ENCODE data around the gene C4orf50. TPM values are rescaled to one million over a fixed set of nuclear protein-coding genes. Genes with fewer than 3 reads are reported as not detected.

Gene C4orf50
- total RNA-seq, result 0.05 TPM

- DNase-seq (ENCODE audit: low spot score), result no peak
Measured at GRCh38 chr4:6018331-6018730, at the start of gene C4orf50. C4orf50 (minus strand) TSS chr4:6018431.

- no peak for DNase-seq (ENCODE audit: low spot score)
Measured at GRCh38 chr4:6065934-6066590, 47.8 kb upstream of the C4orf50 start.

DNA sequence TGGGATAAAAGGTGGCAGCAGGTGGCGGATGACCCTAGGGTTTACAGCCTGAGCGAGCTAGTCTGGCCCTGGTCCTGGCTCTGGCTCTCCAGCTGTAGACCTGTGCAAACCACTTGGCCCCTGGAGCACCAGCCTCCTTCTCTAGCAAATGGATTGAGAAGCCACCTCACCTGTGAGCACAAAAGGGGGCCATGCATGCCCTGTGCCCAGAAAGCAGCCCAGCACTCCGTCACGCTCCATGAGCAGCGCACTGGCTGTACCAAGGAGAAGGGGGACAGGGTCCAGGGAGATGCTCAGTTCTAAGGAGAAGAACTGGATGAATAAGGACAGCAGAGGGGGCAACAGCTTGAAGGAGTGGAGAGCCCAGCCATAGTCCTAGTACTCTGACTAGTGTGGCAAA lies 46.9 kb upstream of the C4orf50 start:
- DNase-seq (ENCODE audit: low spot score), result no peak

GRCh38 chr4:6064383-6064782 lies 46.2 kb upstream of the C4orf50 start:
- DNase-seq (ENCODE audit: low spot score), result no peak

GRCh38 chr4:6063684-6064083 lies 45.5 kb upstream of the C4orf50 start:
- no peak for DNase-seq (ENCODE audit: low spot score)

- DNase-seq (ENCODE audit: low spot score), result no peak
Measured at GRCh38 chr4:6062133-6062532, 43.9 kb upstream of the C4orf50 start.

DNA sequence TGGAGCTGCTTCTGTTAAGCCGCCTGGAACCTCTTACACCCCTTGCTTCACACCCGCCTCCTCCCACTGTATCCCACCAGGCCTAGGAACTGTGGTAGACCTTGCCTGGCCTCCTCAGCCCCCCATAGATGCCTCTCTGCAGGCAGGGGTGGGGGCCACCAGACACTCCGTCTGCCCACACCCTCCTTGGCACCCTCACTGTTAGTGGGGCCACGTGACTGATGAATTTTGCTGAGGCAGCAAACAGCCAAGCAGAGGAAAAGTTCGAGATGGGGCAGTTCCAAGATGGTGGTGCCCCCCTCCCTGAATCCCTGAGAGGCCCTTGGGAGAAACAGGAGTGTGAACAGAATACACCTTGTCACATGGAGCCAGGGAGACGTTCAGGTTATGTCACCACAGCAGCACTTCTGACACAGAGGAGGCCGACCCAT lies 41.2 kb upstream of the C4orf50 start:
- no peak for DNase-seq (ENCODE audit: low spot score)

GRCh38 chr4:6058531-6059374 lies 40.5 kb upstream of the C4orf50 start:
- DNase-seq (ENCODE audit: low spot score), result no peak

DNA sequence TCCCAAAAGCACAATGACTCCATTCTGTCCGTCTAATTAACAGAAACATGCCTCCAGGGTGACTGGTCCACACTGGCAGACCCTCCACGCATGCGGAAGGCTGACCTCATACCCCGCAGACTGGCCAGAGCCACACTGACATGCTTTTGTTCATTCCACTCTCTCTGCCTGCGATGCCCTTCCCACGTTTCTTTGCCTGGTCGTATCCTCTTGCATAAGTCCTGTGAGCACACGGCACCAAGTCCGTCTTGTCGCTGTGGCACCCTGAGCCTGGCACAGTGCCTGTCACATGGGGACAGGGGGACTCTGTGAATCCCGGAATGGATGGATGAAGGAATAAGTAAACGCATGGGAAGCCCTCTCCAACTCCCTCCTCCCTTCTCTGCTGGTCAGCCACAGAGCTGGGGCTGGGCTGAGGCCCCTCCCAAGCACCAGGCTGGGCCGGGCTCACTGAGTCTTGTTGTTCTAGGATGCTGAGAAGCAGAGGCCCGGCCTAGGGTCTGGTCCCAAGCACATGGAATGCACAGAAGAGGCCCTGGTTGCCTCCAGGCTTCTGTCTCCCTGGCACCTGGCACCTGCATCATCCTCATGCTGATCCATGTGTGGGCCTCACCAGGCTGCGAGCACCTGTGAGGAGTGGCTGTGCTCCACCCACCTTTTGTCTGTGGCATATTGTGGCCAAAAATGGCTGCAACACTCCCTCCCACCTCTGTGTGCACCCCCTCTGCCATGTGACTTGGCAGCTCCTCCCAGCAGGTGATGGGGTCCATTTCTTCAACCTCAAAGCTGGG lies 38.9 kb upstream of the C4orf50 start:
- no peak for DNase-seq (ENCODE audit: low spot score)

GRCh38 chr4:6055436-6055835 lies 37.2 kb upstream of the C4orf50 start:
- DNase-seq (ENCODE audit: low spot score), result no peak

DNA sequence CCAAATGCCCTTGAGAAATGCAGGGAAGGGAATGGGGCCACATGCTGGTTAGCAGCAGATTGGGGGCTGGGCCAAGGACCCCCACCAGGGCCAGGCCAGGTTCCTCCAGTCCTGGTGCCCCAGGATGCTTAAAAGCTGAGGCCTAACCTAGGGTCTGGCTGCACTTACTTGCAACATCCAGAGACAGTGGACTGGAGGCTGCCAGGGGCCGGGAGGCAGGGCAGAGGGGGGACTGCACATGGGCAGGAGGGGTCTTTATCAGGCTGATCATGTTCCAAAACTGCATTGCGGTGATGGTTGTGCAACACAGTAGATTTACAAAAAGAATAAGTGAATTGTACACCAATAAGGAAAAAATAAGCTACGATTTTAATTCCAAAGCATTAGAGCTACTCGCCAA lies 36.8 kb upstream of the C4orf50 start:
- no peak for DNase-seq (ENCODE audit: low spot score)

- DNase-seq (ENCODE audit: low spot score), result no peak
Measured at GRCh38 chr4:6054162-6054922, 36.1 kb upstream of the C4orf50 start.

- DNase-seq (ENCODE audit: low spot score), result no peak
Measured at GRCh38 chr4:6052679-6053078, 34.4 kb upstream of the C4orf50 start.

- no peak for DNase-seq (ENCODE audit: low spot score)
Measured at GRCh38 chr4:6050551-6050950, 32.3 kb upstream of the C4orf50 start.

GRCh38 chr4:6049985-6050384 lies 31.8 kb upstream of the C4orf50 start:
- DNase-seq (ENCODE audit: low spot score), result no peak

- DNase-seq (ENCODE audit: low spot score), result no peak
Measured at GRCh38 chr4:6049278-6049677, 31.0 kb upstream of the C4orf50 start.

GRCh38 chr4:6048537-6048936 lies 30.3 kb upstream of the C4orf50 start:
- DNase-seq (ENCODE audit: low spot score), result no peak

GRCh38 chr4:6047130-6047673 lies 29.0 kb upstream of the C4orf50 start:
- DNase-seq (ENCODE audit: low spot score), result no peak

- DNase-seq (ENCODE audit: low spot score), result no peak
Measured at GRCh38 chr4:6046526-6047129, 28.4 kb upstream of the C4orf50 start.

DNA sequence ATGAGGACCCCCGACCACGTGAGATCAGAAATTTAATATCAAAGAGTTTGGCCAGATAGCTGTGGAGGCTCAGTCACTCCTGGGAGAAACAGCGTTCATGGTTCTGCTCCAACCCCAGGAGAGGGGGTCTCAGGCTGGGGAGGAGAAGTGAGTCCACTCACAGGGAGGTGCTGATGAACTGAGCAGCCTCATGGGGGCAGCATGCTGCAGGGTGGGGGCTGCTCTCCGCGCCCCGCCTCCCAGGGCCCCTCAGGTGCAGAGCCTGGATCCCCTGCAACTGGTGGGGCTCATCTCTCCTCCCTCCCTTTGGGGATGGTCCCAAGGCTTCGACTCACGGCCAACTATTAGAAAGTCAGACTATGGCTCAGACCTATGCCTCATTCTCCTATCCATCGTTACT lies 26.6 kb upstream of the C4orf50 start:
- DNase-seq (ENCODE audit: low spot score), result no peak

DNA sequence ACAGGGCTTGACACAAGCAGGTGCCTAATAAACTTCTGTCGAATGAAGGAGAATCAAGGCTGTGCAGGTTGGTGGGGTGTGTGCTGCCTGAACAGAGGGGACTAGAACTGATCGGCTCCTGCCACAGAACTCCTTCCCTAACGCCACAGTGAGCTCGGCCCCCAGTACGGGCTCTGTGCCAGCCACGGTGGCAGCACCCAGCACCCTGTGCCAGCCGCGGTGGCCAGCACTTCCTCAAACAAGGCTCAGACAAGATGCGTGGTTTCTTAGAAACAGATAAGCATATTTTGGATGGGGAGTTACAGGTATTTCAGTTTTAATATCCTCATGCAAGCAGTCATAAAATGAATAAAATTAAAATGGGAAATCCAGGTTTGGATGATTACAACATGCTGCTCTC lies 26.0 kb upstream of the C4orf50 start:
- DNase-seq (ENCODE audit: low spot score), result no peak
